H1 (cell line): Measurements from ENCODE around the gene TNIK. TPM values are rescaled to one million over a fixed set of nuclear protein-coding genes. Genes with fewer than 3 reads are reported as not detected.

Source experiments
- CTCF ChIA-PET: fragments of 300-600 bp; sonication (Branson Sonifier 250); formaldehyde crosslinking; loops from one replicate; lab custom pipeline; 2021; ENCODE audit not compliant: partially characterized antibody; lab: Charles Lee
- POLR2A ChIA-PET: fragments of 300-600 bp; sonication (Branson Sonifier 250); formaldehyde crosslinking; loops from one replicate; lab custom pipeline; 2021; ENCODE audit warnings: inconsistent platforms; ENCODE audit not compliant: partially characterized antibody; lab: Charles Lee
- DNase-seq, 2 experiments: peaks; one replicate each; pipeline versions ENCODE4 v3.0.0 to v3.0.0-alpha.2; 2010 to 2022; ENCODE audit warnings: low spot score in 2 of 2, low read depth in 1 of 2, mixed read lengths in 1 of 2
- FAIRE-seq: peaks from 2 replicates; lab custom pipeline; 2011; peaks lifted over from hg19 to GRCh38; lab: Jason Lieb, UNC
- H2AFZ ChIP-seq: 2 replicates; pipeline ENCODE4 v1.8.1; 2012; ENCODE audit warnings: low read length, inconsistent platforms
- H2AK5ac ChIP-seq: 2 replicates; pipeline ENCODE4 v1.6.1; 2013; ENCODE audit warnings: low read depth, low read length
- H2BK120ac ChIP-seq: replicated peaks from 2 replicates; pipeline ENCODE3; 2013; ENCODE audit warnings: low read depth, low read length, inconsistent platforms
- H2BK12ac ChIP-seq: 2 replicates; pipeline ENCODE4 v1.6.1; 2013; ENCODE audit warnings: low read depth, low read length
- H2BK15ac ChIP-seq: 2 replicates; pipeline ENCODE4 v1.6.1; 2013; ENCODE audit warnings: low read length
- H2BK20ac ChIP-seq: 2 replicates; pipeline ENCODE4 v1.6.1; 2013; ENCODE audit warnings: low read length
- H2BK5ac ChIP-seq: 2 replicates; pipeline ENCODE4 v1.6.1; 2013; ENCODE audit warnings: low read depth, low read length
- H3K14ac ChIP-seq: 2 replicates; pipeline ENCODE4 v1.6.1; 2013; ENCODE audit warnings: inconsistent platforms; ENCODE audit not compliant: insufficient read length
- H3K18ac ChIP-seq: 2 replicates; pipeline ENCODE4 v1.6.1; 2013; ENCODE audit warnings: low read length; ENCODE audit errors: extremely low read depth
- H3K23ac ChIP-seq: 2 replicates; pipeline ENCODE4 v1.6.1; 2013; ENCODE audit warnings: inconsistent platforms; ENCODE audit not compliant: insufficient read length
- H3K23me2 ChIP-seq: 2 replicates; pipeline ENCODE4 v1.6.1; 2013; ENCODE audit warnings: low read depth, low read length
- H3K27ac ChIP-seq: 2 replicates; pipeline ENCODE4 v1.6.1; 2011; ENCODE audit warnings: low read depth, low read length, inconsistent platforms
- H3K27me3 ChIP-seq, 4 experiments: replicated peaks in 1 of 4; 1 replicate in 1 of 4; 2 replicates in 3 of 4; pipeline versions ENCODE4 v1.6.1 to v1.8.1; 2011 to 2013; ENCODE audit warnings: low read length in 3 of 4, mild to moderate bottlenecking in 3 of 4, inconsistent platforms in 2 of 4, mixed read lengths in 2 of 4, moderate library complexity in 1 of 4; ENCODE audit not compliant: control insufficient read depth in 3 of 4, insufficient read depth in 3 of 4; ENCODE audit errors: extremely low read depth in 1 of 4
- H3K36me3 ChIP-seq, 4 experiments: 2 replicates each; pipeline versions ENCODE4 v1.6.1 to v1.8.1; 2011 to 2013; ENCODE audit warnings: mild to moderate bottlenecking in 4 of 4, low read length in 3 of 4, moderate library complexity in 2 of 4, control low read depth in 1 of 4, inconsistent platforms in 1 of 4; ENCODE audit not compliant: insufficient read depth in 4 of 4, control insufficient read depth in 2 of 4
- H3K4ac ChIP-seq: replicated peaks from 2 replicates; pipeline ENCODE3; 2013; ENCODE audit warnings: low read length, low read depth, mixed read lengths, inconsistent platforms; ENCODE audit not compliant: insufficient read length
- H3K4me1 ChIP-seq, 4 experiments: replicated peaks in 1 of 4; 1 replicate in 1 of 4; 2 replicates in 3 of 4; pipeline versions ENCODE4 v1.6.1 to v1.8.1; 2011 to 2013; ENCODE audit warnings: low read length in 3 of 4, inconsistent platforms in 2 of 4, mixed read lengths in 1 of 4; ENCODE audit not compliant: insufficient read depth in 4 of 4, control insufficient read depth in 3 of 4
- H3K4me2 ChIP-seq, 2 experiments: 2 replicates each; pipeline versions ENCODE4 v1.6.1 to v1.8.1; 2011 to 2013; ENCODE audit warnings: low read depth in 2 of 2, low read length in 2 of 2, control low read depth in 1 of 2, inconsistent platforms in 1 of 2, mild to moderate bottlenecking in 1 of 2; ENCODE audit not compliant: insufficient read depth in 1 of 2
- H3K4me3 ChIP-seq, 4 experiments: fragments of 200-600, 300-600 bp in 1 of 4; sonication (generic), shearing (Covaris generic), sonication (Bioruptor Twin) in 1 of 4; 2 replicates each; pipeline versions ENCODE4 v1.5.1 to v1.8.1; 2011 to 2016; ENCODE audit warnings: low read length in 4 of 4, low read depth in 3 of 4, control low read depth in 2 of 4, inconsistent platforms in 2 of 4, mild to moderate bottlenecking in 2 of 4, mixed read lengths in 1 of 4, moderate library complexity in 1 of 4; ENCODE audit not compliant: insufficient read depth in 2 of 4; ENCODE audit errors: extremely low read depth in 1 of 4
- H3K56ac ChIP-seq: replicated peaks from 2 replicates; pipeline ENCODE3; 2013; ENCODE audit warnings: low read depth, mild to moderate bottlenecking, mixed read lengths, low read length, inconsistent platforms; ENCODE audit not compliant: insufficient read length
- H3K79me1 ChIP-seq: 2 replicates; pipeline ENCODE4 v1.6.1; 2013; ENCODE audit warnings: low read depth, low read length, control low read depth
- H3K79me2 ChIP-seq, 2 experiments: 2 replicates each; pipeline versions ENCODE4 v1.6.1 to v1.8.1; 2012 to 2013; ENCODE audit warnings: low read length in 2 of 2, mild to moderate bottlenecking in 2 of 2, inconsistent platforms in 1 of 2; ENCODE audit not compliant: insufficient read depth in 2 of 2, control insufficient read depth in 1 of 2
- H3K9ac ChIP-seq, 4 experiments: replicated peaks in 1 of 4; 1 replicate in 1 of 4; 2 replicates in 3 of 4; pipeline versions ENCODE4 v1.6.1 to v1.8.1; 2011 to 2013; ENCODE audit warnings: low read depth in 3 of 4, low read length in 3 of 4, control low read depth in 2 of 4, mild to moderate bottlenecking in 2 of 4, moderate library complexity in 2 of 4, inconsistent platforms in 1 of 4; ENCODE audit errors: extremely low read depth in 1 of 4
- H3K9me3 ChIP-seq, 2 experiments: 2 replicates each; pipeline versions ENCODE4 v1.6.1 to v1.8.1; 2012 to 2013; ENCODE audit warnings: mild to moderate bottlenecking in 2 of 2, moderate library complexity in 2 of 2, control low read depth in 1 of 2, inconsistent platforms in 1 of 2, low read depth in 1 of 2, low read length in 1 of 2, mixed read lengths in 1 of 2; ENCODE audit not compliant: insufficient read depth in 2 of 2
- H4K20me1 ChIP-seq, 2 experiments: replicated peaks in 1 of 2; 2 replicates each; pipeline versions ENCODE3 to v1.8.1; 2011 to 2013; ENCODE audit warnings: inconsistent platforms in 2 of 2, low read length in 2 of 2, mild to moderate bottlenecking in 1 of 2; ENCODE audit not compliant: insufficient read depth in 2 of 2, control insufficient read depth in 1 of 2
- H4K5ac ChIP-seq: 2 replicates; pipeline ENCODE4 v1.6.1; 2013; ENCODE audit warnings: low read length, low read depth, mixed read lengths, inconsistent platforms; ENCODE audit not compliant: insufficient read length
- H4K8ac ChIP-seq: 2 replicates; pipeline ENCODE4 v1.8.0; 2013; ENCODE audit warnings: mild to moderate bottlenecking, moderate library complexity, low read length, inconsistent platforms; ENCODE audit not compliant: insufficient read depth; ENCODE audit errors: extremely low read depth
- H4K91ac ChIP-seq: replicated peaks from 2 replicates; pipeline ENCODE3; 2013; ENCODE audit warnings: low read length, mixed read lengths, inconsistent platforms; ENCODE audit not compliant: insufficient read length
- EZH2 ChIP-seq: fragments of 200-600 bp; sonication (generic); IDR thresholded peaks from 2 replicates; pipeline ENCODE4 v1.7.1; 2012; ENCODE audit warnings: low read depth, mild to moderate bottlenecking, moderate library complexity, low read length, inconsistent platforms; ENCODE audit not compliant: severe bottlenecking
- GABPA ChIP-seq: IDR thresholded peaks from 2 replicates; pipeline ENCODE4 v1.6.1; 2011; ENCODE audit warnings: mild to moderate bottlenecking, low read length, moderate library complexity, borderline replicate concordance; ENCODE audit not compliant: insufficient read depth
- JUN ChIP-seq: IDR thresholded peaks from 2 replicates; pipeline ENCODE4 v1.6.1; 2011; ENCODE audit warnings: low read depth, mild to moderate bottlenecking, improper control_type of control experiment, low read length
- KDM1A ChIP-seq: fragments of 200-600, 300-600 bp; sonication (generic); IDR thresholded peaks from 2 replicates; pipeline ENCODE4 v1.7.1; 2016; ENCODE audit warnings: mild to moderate bottlenecking, low read length, borderline replicate concordance
- KDM5A ChIP-seq: fragments of 200-600 bp; IDR thresholded peaks from 2 replicates; pipeline ENCODE4 v1.7.1; 2012; ENCODE audit warnings: mild to moderate bottlenecking, low read length, inconsistent platforms, mixed read lengths
- NRF1 ChIP-seq: IDR thresholded peaks from 2 replicates; pipeline ENCODE4 v1.6.1; 2011; ENCODE audit warnings: mild to moderate bottlenecking, low read depth, low read length, improper control_type of control experiment
- POLR2A ChIP-seq, 2 experiments: IDR thresholded peaks; 1 replicate in 1 of 2; 2 replicates in 1 of 2; pipeline ENCODE4 v1.6.1; 2011; ENCODE audit warnings: low read depth in 2 of 2, low read length in 2 of 2, mild to moderate bottlenecking in 2 of 2; ENCODE audit errors: control extremely low read depth in 1 of 2
- POLR2AphosphoS5 ChIP-seq: IDR thresholded peaks from 2 replicates; pipeline ENCODE4 v1.6.1; 2011; ENCODE audit warnings: low read depth, low read length
- RFX5 ChIP-seq: IDR thresholded peaks from 2 replicates; pipeline ENCODE4 v1.6.1; 2011; ENCODE audit warnings: low read depth, low read length, improper control_type of control experiment, borderline replicate concordance
- RXRA ChIP-seq: IDR thresholded peaks from 2 replicates; pipeline ENCODE4 v1.6.1; 2011; ENCODE audit warnings: low read depth, mild to moderate bottlenecking, low read length, moderate library complexity; ENCODE audit not compliant: insufficient read depth
- SAP30 ChIP-seq: fragments of 300-600 bp; sonication (generic); IDR thresholded peaks from 2 replicates; pipeline ENCODE4 v1.7.1; 2012; ENCODE audit warnings: low read length, moderate library complexity, mild to moderate bottlenecking, inconsistent platforms; ENCODE audit not compliant: insufficient read depth, insufficient replicate concordance
- SP2 ChIP-seq: IDR thresholded peaks from 2 replicates; pipeline ENCODE4 v1.6.1; 2012; ENCODE audit warnings: mild to moderate bottlenecking, low read length, inconsistent platforms
- SRF ChIP-seq: IDR thresholded peaks from 2 replicates; pipeline ENCODE4 v1.6.1; 2011; ENCODE audit warnings: mild to moderate bottlenecking, low read depth, low read length, moderate library complexity
- TAF1 ChIP-seq: IDR thresholded peaks from 2 replicates; pipeline ENCODE4 v1.6.1; 2011; ENCODE audit warnings: mild to moderate bottlenecking, low read depth, low read length
- WGBS, 2 experiments: shearing (Covaris generic) in 1 of 2; methylation state at CpG; one replicate each; pipeline versions ENCODE4 v1.1.6 to v1.1.7; 2013 to 2015; ENCODE audit warnings: low lambda C conversion rate in 2 of 2, mixed read lengths in 2 of 2, inconsistent platforms in 1 of 2, low coverage in 1 of 2, missing lambda C conversion rate in 1 of 2; ENCODE audit not compliant: insufficient replicate concordance in 2 of 2, insufficient coverage in 1 of 2, insufficient read length in 1 of 2; ENCODE audit errors: extremely low coverage in 1 of 2, missing lambda C conversion rate in 1 of 2; 5-methylcytosine and 5-hydroxymethylcytosine counted together
- polyA plus RNA-seq, 7 experiments: library from polyadenylated mRNA; depleted of rRNA in 3 of 7; stranded (reverse) in 5 of 7; unstranded in 2 of 7; fragments of >200 nt in 5 of 7; fragments of 200-250 nt in 2 of 7; gene quantifications; 1 replicate in 5 of 7; 2 replicates in 1 of 7; 4 replicates in 1 of 7; pipeline versions ENCODE4 v1.2.1 to v1.2.3, GENCODE V29; 2011 to 2013; ENCODE audit warnings: missing spikeins in 2 of 7, mixed read lengths in 2 of 7
- total RNA-seq: library from RNA; stranded (reverse); fragmentation: NEBNext Ultra II Directional; extraction: Animal tissue kit (Norgen Biotek cat#: 25700); gene quantifications from 2 replicates; pipeline ENCODE4 v1.2.1, GENCODE V29; 2021
- TF ChIP-seq, protein P1 (sequence below): IDR thresholded peaks from 2 replicates; pipeline ENCODE4 v1.6.1; 2011; ENCODE audit warnings: low read depth, mild to moderate bottlenecking, low read length; ENCODE audit not compliant: insufficient read depth

The TNIK gene
- total and polyA plus RNA-seq, 2 of the 8 experiments (the other 6 are each of a cell fraction or from before 2014, with no cell fraction given) = 7.4 to 42.0 TPM

DNA sequence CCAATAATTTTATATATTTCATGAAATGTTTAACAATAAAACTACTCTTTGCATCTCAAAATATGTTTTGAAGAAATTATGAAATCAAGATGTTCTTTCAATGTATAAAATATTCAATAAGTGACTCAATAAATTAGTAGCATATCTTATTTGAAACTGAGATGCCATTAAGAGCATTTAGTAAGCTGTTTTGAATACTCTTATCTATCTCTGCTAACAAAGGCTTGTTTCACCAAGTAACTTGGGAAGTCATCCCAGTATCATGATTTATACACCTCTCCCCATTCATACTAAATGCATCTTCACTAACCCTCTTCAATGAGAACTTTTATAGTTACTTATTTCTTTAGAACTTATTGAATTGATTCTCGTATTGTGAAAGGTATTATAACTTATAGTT lies 43.1 kb downstream of the TNIK start:
- H3K27me3 ChIP-seq = no peaks in the 10 kb centered on the region
- no peak overlapping the region for H4K91ac ChIP-seq
- no peak overlapping the region for H2BK12ac ChIP-seq
- no peak for FAIRE-seq
- no peak overlapping the region for H3K23ac ChIP-seq
- no peak overlapping the region for H2AK5ac ChIP-seq
- H3K9ac ChIP-seq = no peak overlapping the region
- H3K56ac ChIP-seq = no peak overlapping the region
- H3K23me2 ChIP-seq = no peaks in the 10 kb centered on the region
- H3K4me2 ChIP-seq = no peak overlapping the region
- H4K20me1 ChIP-seq = no peaks in the 10 kb centered on the region
- H3K4me1 ChIP-seq = peaks cover 3 to 8% (median 6%) of the 10 kb centered on the region in 4 experiments; a peak in 4 of 7 replicates
- no peak overlapping the region for H3K18ac ChIP-seq
- H2BK20ac ChIP-seq = no peak overlapping the region
- no peak overlapping the region for H3K4me3 ChIP-seq
- H3K36me3 ChIP-seq = no peaks in the 10 kb centered on the region
- H2BK120ac ChIP-seq = no peak overlapping the region
- no peak overlapping the region for H3K4ac ChIP-seq
- H2BK15ac ChIP-seq = no peak overlapping the region
- H3K79me2 ChIP-seq = peaks cover 0 to 78% of the 10 kb centered on the region in 2 experiments; a peak in 2 of 4 replicates
- ChIA-PET CTCF (interaction anchor here (1.1 to 1.4 kb wide), 2 partner anchors 39 to 149 kb away, joined by 3 read pairs; no protein-coding TSS in a partner anchor), POLR2A (no interaction called here)
- 93% methylated on average over 1 of the region's 1 CpG; no CpG with 5 or more reads in 1 of the 2 experiments for WGBS, 2 experiments
- no peaks in the 10 kb centered on the region for H3K9me3 ChIP-seq
- H4K8ac ChIP-seq = no peak overlapping the region
- no peak overlapping the region for H2AFZ ChIP-seq
- H2BK5ac ChIP-seq = no peak overlapping the region
- H4K5ac ChIP-seq = no peak overlapping the region
- H3K79me1 ChIP-seq = no peaks in the 10 kb centered on the region; the same call in 1 of the 2 replicates
- H3K27ac ChIP-seq = no peak overlapping the region
- no peak for DNase-seq
- no peak overlapping the region for H3K14ac ChIP-seq
- no peak for TF ChIP-seq NRF1
- no peak for TF ChIP-seq SP2
- no peak for TF ChIP-seq RXRA
- TF ChIP-seq POLR2A (IDR thresholded peaks at IDR 0.05; ENCODE audit: control extremely low read depth in 1 of 2, low read depth in 2 of 2, low read length in 2 of 2) = no peak
- no peak for TF ChIP-seq SRF
- TF ChIP-seq, protein P1, sequence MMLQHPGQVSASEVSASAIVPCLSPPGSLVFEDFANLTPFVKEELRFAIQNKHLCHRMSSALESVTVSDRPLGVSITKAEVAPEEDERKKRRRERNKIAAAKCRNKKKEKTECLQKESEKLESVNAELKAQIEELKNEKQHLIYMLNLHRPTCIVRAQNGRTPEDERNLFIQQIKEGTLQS = no peak
- TF ChIP-seq TAF1 = no peak
- no peak for TF ChIP-seq KDM1A
- TF ChIP-seq SAP30 = no peak
- TF ChIP-seq POLR2AphosphoS5 = no peak
- TF ChIP-seq RFX5 = no peak
- TF ChIP-seq EZH2 = no peak
- no peak for TF ChIP-seq JUN
- no peak for TF ChIP-seq KDM5A
- TF ChIP-seq GABPA = no peak
